KOPT-K1 (cell line): ENCODE results near the gene CA10.

Experiments used
- H3K27ac ChIP-seq: fragments of 200-600 bp; sonication (generic); 2 replicates; pipeline ENCODE4 v1.5.1; 2016; ENCODE audit warnings: antibody characterized with exemption, mild to moderate bottlenecking, low read depth, low read length; ENCODE audit not compliant: poor library complexity, severe bottlenecking
- H3K36me3 ChIP-seq: fragments of 200-600 bp; sonication (generic); 2 replicates; pipeline ENCODE4 v1.5.1; 2017; ENCODE audit warnings: antibody characterized with exemption, mild to moderate bottlenecking, low read length, moderate library complexity; ENCODE audit not compliant: insufficient read depth
- H3K9me3 ChIP-seq: fragments of 200-600 bp; sonication (generic); 2 replicates; pipeline ENCODE4 v1.5.1; 2017; ENCODE audit warnings: antibody characterized with exemption, low read length, mild to moderate bottlenecking; ENCODE audit not compliant: insufficient read depth, poor library complexity, severe bottlenecking

The CA10 gene

GRCh38 chr17:52158450-52159042 is at the start of gene CA10:
Gene CA10, minus strand, starts transcription at chr17:52158714.
- Histone ChIP-seq H3K27ac (no peak within 1 kb of the TSS), H3K36me3 (no peaks in the 10 kb centered on the region), H3K9me3 (peaks cover 5% of the 10 kb centered on the region)

- Histone ChIP-seq H3K36me3 (no peaks in the 10 kb centered on the region), H3K27ac (no peak overlapping the region), H3K9me3 (no peaks in the 10 kb centered on the region)
These were observed 49.3 kb upstream of the CA10 start for GRCh38 chr17:52207796-52208195.

- Histone ChIP-seq H3K27ac (no peak overlapping the region), H3K9me3 (no peaks in the 10 kb centered on the region), H3K36me3 (no peaks in the 10 kb centered on the region)
These were observed 44.1 kb upstream of the CA10 start for GRCh38 chr17:52202520-52203080.

GRCh38 chr17:52201767-52202519 is 43.4 kb upstream of the CA10 start:
- no peak overlapping the region for H3K27ac ChIP-seq
- no peaks in the 10 kb centered on the region for H3K9me3 ChIP-seq
- H3K36me3 ChIP-seq = no peaks in the 10 kb centered on the region

GRCh38 chr17:52191491-52191890 is 33.0 kb upstream of the CA10 start:
- H3K36me3 ChIP-seq = no peaks in the 10 kb centered on the region
- no peak overlapping the region for H3K27ac ChIP-seq
- H3K9me3 ChIP-seq = no peaks in the 10 kb centered on the region

GRCh38 chr17:52181782-52182181 is 23.3 kb upstream of the CA10 start:
- no peaks in the 10 kb centered on the region for H3K36me3 ChIP-seq
- H3K9me3 ChIP-seq = no peaks in the 10 kb centered on the region
- no peak overlapping the region for H3K27ac ChIP-seq

GRCh38 chr17:52178012-52178411 is 19.5 kb upstream of the CA10 start:
- H3K9me3 ChIP-seq = no peaks in the 10 kb centered on the region
- H3K36me3 ChIP-seq = no peaks in the 10 kb centered on the region
- no peak overlapping the region for H3K27ac ChIP-seq

GRCh38 chr17:52170963-52171572 is 12.6 kb upstream of the CA10 start:
- Histone ChIP-seq H3K9me3 (no peaks in the 10 kb centered on the region), H3K36me3 (no peaks in the 10 kb centered on the region), H3K27ac (no peak overlapping the region)

GRCh38 chr17:52160136-52160567 is 1.6 kb upstream of the CA10 start:
- H3K36me3 ChIP-seq = no peaks in the 10 kb centered on the region
- H3K27ac ChIP-seq = no peak overlapping the region
- H3K9me3 ChIP-seq = peaks cover 5% of the 10 kb centered on the region

- no peak overlapping the region for H3K27ac ChIP-seq
- H3K36me3 ChIP-seq = no peaks in the 10 kb centered on the region
- peaks cover 5% of the 10 kb centered on the region for H3K9me3 ChIP-seq
These were observed 977 bp upstream of the CA10 start for GRCh38 chr17:52159246-52160135.

- Histone ChIP-seq H3K36me3 (no peaks in the 10 kb centered on the region), H3K27ac (no peak overlapping the region), H3K9me3 (peaks cover 5% of the 10 kb centered on the region)
These were observed 688 bp downstream of the CA10 start for GRCh38 chr17:52157603-52158449.

GRCh38 chr17:52156576-52157570 is 1.6 kb downstream of the CA10 start:
- Histone ChIP-seq H3K36me3 (no peaks in the 10 kb centered on the region), H3K27ac (no peak overlapping the region), H3K9me3 (no peaks in the 10 kb centered on the region)

- no peaks in the 10 kb centered on the region for H3K36me3 ChIP-seq
- no peak overlapping the region for H3K27ac ChIP-seq
- H3K9me3 ChIP-seq = no peaks in the 10 kb centered on the region
These were observed 3.2 kb downstream of the CA10 start for GRCh38 chr17:52155301-52155700.
